Activated naive CD8-positive, alpha-beta T cell treated with anti-CD3 and anti-CD28 coated beads, Interleukin-2, amount 10 ng/mL, durations not matched to agents 7 days and 5 days (primary cell): ENCODE measurements around the gene UGT1A7. TPM values are rescaled to one million over a fixed set of nuclear protein-coding genes. Genes with fewer than 3 reads are reported as not detected.

Experiments
- ATAC-seq: fragments of 150-1000 bp; cut with Tn5 transposase; one replicate; pipeline ENCODE4 v1.10.0; 2021; ENCODE audit warnings: low read depth, moderate library complexity
- POLR2A ChIA-PET: fragments of 350-600 bp; sonication (Branson Sonifier 250); formaldehyde crosslinking; loops from one replicate; lab custom pipeline; 2021; ENCODE audit warnings: antibody characterized with exemption; lab: Charles Lee
- DNase-seq: peaks from one replicate; pipeline ENCODE4 v3.0.0; 2021
- H3K27ac Mint-ChIP-seq: one replicate; pipeline ENCODE4 v1.8.0; 2022; ENCODE audit warnings: mild to moderate bottlenecking, mixed read lengths
- H3K27me3 Mint-ChIP-seq: one replicate; pipeline ENCODE4 v1.8.0; 2022; ENCODE audit warnings: mild to moderate bottlenecking, moderate library complexity, mixed read lengths
- H3K36me3 Mint-ChIP-seq: one replicate; pipeline ENCODE4 v1.8.0; 2021; ENCODE audit warnings: mild to moderate bottlenecking, mixed read lengths
- H3K4me1 Mint-ChIP-seq: one replicate; pipeline ENCODE4 v1.8.0; 2021; ENCODE audit warnings: mixed read lengths
- H3K4me3 Mint-ChIP-seq: one replicate; pipeline ENCODE4 v1.8.0; 2022; ENCODE audit warnings: mild to moderate bottlenecking, moderate library complexity, mixed read lengths
- H3K9me3 Mint-ChIP-seq: one replicate; pipeline ENCODE4 v1.8.0; 2021; ENCODE audit warnings: mixed read lengths
- total RNA-seq, 2 experiments: library from RNA; stranded (reverse); gene quantifications; one replicate each; pipeline ENCODE4 v1.2.3, GENCODE V29; 2021

Gene UGT1A7
- total RNA-seq, 2 experiments from 2014 or later: not detected

DNA sequence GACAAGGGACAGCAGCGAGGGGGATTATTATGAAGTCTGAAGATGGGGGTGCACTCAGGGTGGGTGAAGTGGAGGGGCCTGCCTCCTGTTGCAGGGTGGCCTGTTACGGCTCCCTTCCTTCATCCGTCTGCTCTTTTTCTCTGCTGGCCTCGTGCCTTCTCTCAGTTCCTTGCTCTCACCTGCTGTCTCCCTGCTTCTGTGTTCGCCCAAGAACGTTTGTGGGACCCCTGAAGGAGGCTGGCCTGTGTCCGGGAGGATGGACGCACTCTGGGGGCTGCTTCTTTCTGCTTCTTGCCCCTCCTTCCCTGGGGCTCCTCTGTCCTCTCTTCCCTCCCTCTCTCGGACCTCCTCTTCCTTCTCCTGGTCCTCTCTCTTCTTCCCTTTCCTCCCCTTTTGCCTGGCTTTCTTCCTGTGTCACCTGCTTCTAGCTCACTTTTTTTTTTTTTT, 110.2 kb downstream of the UGT1A7 start:
- H3K4me3 Mint-ChIP-seq: no peak overlapping the region
- H3K27me3 Mint-ChIP-seq: no peaks in the 10 kb centered on the region
- H3K27ac Mint-ChIP-seq: no peak overlapping the region
- H3K4me1 Mint-ChIP-seq: no peaks in the 10 kb centered on the region
- POLR2A ChIA-PET: no interaction called here
- ATAC-seq (no peak), DNase-seq (no peak)
- no peaks in the 10 kb centered on the region for H3K36me3 Mint-ChIP-seq
- H3K9me3 Mint-ChIP-seq: no peaks in the 10 kb centered on the region

DNA sequence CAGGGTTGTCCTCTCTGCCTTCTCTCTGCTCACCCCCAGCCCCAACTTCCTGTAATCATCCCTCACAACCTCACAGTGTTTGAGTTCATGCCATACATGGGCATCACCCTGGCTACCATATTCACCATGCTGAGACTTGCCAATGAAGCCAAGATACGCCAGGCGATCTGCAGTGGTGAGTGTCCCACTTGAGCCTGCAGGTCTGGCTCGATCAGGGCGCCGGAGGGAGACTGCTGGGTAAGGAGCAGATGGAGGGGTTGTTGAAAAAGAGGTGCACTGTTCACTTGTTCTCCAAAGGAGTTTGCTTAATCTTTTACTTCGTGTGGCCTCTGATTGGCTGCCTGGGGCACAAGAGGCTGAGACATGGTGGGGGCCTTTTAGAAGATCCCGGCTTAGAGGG, 111.0 kb downstream of the UGT1A7 start:
- H3K27ac Mint-ChIP-seq: no peak overlapping the region
- H3K27me3 Mint-ChIP-seq: peaks cover 2% of the 10 kb centered on the region
- no peak for DNase-seq
- H3K9me3 Mint-ChIP-seq: no peaks in the 10 kb centered on the region
- H3K36me3 Mint-ChIP-seq: no peaks in the 10 kb centered on the region
- no peak overlapping the region for H3K4me3 Mint-ChIP-seq
- POLR2A ChIA-PET: no interaction called here
- ATAC-seq: no peak
- H3K4me1 Mint-ChIP-seq: no peaks in the 10 kb centered on the region

DNA sequence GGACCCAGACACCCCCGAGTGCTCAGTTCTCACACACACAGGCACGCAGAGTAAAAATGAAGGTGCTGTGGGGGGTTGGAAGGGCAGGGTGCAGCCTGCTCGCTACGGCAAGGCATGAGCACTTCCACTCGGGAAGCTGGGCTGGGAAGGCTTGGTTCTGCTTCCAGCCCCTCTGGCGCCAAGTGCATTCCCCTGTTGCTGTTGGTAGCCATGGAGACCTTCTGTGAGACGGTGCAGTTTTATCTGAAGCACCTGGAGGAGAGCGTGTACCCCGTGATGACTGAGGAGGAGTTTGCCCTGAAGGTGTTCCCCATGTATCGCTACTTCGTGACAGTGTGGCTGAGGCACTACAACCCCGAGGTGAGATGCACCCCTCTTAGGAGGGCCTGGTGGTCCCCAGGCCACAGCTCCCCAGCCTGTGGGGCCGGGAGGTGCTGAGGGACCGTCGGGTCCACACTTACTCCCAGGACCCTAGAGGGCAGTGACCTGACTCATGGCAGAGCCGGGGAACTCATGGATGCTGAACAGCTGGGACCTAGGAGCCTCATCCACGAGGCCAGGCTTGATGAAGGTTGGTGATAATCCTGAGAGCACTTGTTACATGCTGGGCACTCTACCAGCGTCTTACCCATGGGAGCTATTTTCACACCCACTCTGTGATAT, 111.9 kb downstream of the UGT1A7 start:
- DNase-seq: no peak
- no peak for ATAC-seq
- H3K27me3 Mint-ChIP-seq: peaks cover 7% of the 10 kb centered on the region
- H3K27ac Mint-ChIP-seq: no peak overlapping the region
- no peaks in the 10 kb centered on the region for H3K36me3 Mint-ChIP-seq
- H3K9me3 Mint-ChIP-seq: no peaks in the 10 kb centered on the region
- POLR2A ChIA-PET: no interaction called here
- no peak overlapping the region for H3K4me3 Mint-ChIP-seq
- no peaks in the 10 kb centered on the region for H3K4me1 Mint-ChIP-seq

DNA sequence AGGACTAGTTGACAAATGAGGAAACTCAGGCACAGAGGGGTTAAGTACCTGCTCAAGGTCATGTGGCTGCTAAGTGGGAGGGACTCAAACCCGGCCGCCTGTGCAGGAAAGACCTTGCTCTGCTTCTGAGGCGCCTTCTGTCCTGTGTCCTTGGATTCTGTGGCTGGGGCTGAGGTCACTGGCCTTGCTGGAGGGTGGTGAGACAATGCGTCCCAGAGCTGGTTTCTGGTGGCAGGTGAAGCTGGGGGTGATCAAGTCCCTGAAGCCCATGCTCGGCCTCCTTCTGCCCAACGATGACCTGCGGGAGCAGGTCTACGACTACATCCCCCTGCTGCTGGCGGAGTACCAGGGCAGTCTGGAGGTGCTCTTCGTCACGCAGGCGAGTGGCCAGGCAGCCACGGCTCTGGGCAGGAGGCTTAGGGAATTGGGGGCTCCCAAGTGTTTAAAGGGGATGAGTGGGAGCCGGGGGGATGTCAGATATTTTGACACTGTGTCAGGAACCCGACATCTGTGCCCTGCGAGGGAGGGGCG, 112.5 kb downstream of the UGT1A7 start:
- Mint-ChIP-seq H3K27ac (no peak overlapping the region), H3K36me3 (no peaks in the 10 kb centered on the region), H3K4me1 (no peaks in the 10 kb centered on the region), H3K9me3 (no peaks in the 10 kb centered on the region), H3K27me3 (peaks cover 9% of the 10 kb centered on the region), H3K4me3 (no peak overlapping the region)
- DNase-seq (no peak), ATAC-seq (no peak)
- POLR2A ChIA-PET: no interaction called here

DNA sequence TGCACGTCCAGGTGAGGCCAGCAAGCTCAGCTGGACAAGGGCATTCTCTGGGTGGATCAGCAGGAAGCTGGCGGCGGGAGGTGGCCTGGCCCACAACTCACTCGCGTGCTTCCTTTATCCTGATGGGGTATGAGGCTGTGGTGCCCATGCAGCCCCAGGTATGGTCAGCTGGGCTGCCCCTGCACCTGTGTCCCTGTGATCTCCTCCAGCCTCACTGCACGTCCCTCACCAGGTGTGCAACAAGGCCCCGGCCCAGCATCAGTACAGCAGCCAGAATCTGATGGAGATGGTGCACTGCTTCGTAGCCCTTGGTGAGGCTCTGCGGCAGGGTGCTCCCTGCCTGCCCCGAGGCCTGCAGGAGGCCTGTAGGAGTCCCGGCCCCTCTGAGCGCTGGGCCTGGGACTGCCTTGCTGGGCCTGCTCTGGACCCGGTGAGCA, 114.1 kb downstream of the UGT1A7 start:
- Mint-ChIP-seq H3K36me3 (no peaks in the 10 kb centered on the region), H3K27ac (no peak overlapping the region), H3K9me3 (no peaks in the 10 kb centered on the region), H3K27me3 (peaks cover 9% of the 10 kb centered on the region), H3K4me1 (peaks cover 4% of the 10 kb centered on the region), H3K4me3 (no peak overlapping the region)
- ATAC-seq (no peak), DNase-seq (no peak)
- POLR2A ChIA-PET: no interaction called here

DNA sequence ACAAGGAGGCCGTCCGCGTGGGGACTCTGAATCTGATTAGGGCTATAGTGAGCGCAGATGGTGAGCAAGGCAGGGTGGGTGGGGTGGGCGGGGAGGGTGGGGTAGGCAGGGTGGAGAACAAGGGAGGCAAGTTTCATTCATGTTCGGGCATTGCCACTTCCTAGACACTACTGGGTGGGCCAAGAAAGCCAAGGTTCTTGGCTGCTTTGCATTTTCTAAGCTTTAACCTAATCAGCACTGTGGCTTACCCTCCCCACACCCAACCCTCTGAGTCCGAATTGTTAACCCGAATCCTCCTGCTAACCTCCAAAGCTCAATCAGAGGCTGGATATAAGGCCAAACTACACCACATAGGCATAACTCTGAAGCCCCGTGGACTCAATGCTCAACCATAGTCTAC, 114.6 kb downstream of the UGT1A7 start:
- POLR2A ChIA-PET: no interaction called here
- no peak overlapping the region for H3K27ac Mint-ChIP-seq
- no peak overlapping the region for H3K4me3 Mint-ChIP-seq
- no peaks in the 10 kb centered on the region for H3K9me3 Mint-ChIP-seq
- DNase-seq: no peak
- H3K36me3 Mint-ChIP-seq: no peaks in the 10 kb centered on the region
- peaks cover 6% of the 10 kb centered on the region for H3K4me1 Mint-ChIP-seq
- peaks cover 9% of the 10 kb centered on the region for H3K27me3 Mint-ChIP-seq
- ATAC-seq: no peak

DNA sequence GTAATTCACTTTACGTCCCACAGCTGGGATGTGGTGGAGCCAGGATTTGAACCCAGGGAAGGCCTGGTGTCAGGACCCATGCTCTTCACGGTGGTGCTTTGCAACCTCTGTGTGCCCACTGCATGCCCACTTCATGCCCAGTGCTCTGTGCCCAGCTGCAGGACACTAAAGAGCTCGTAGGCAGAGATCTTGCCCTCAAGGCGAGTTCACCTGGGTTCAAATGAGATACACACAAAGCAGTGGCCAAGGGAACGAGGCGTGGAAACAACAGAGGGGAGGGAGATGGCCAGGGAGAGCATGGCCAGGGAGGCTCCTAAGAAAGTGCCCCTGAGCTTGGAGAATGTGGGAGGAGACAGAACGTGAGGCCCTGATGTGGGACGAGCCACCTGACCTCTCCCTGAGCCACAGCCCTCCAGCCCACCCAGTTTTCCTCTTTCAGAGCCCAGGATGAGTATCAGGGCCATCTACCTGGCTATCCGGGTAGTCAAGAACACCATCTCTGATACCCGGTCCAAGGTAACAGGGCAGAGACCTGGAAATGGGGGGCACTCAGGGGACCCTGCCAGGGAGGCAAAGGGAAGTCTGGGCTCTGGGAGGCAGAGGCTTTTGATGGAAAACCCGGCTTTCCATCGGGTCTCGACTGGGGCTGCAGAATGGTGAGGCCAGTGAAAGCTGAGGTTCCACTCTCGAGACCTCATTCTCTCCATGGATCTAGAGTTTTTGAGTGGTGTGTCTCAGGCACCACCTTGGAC, 116.8 kb downstream of the UGT1A7 start:
- Mint-ChIP-seq H3K9me3 (no peaks in the 10 kb centered on the region), H3K4me3 (no peak overlapping the region), H3K4me1 (peaks cover 7% of the 10 kb centered on the region), H3K36me3 (no peaks in the 10 kb centered on the region), H3K27me3 (peaks cover 12% of the 10 kb centered on the region), H3K27ac (no peak overlapping the region)
- POLR2A ChIA-PET: no interaction called here
- no peak for DNase-seq
- no peak for ATAC-seq

DNA sequence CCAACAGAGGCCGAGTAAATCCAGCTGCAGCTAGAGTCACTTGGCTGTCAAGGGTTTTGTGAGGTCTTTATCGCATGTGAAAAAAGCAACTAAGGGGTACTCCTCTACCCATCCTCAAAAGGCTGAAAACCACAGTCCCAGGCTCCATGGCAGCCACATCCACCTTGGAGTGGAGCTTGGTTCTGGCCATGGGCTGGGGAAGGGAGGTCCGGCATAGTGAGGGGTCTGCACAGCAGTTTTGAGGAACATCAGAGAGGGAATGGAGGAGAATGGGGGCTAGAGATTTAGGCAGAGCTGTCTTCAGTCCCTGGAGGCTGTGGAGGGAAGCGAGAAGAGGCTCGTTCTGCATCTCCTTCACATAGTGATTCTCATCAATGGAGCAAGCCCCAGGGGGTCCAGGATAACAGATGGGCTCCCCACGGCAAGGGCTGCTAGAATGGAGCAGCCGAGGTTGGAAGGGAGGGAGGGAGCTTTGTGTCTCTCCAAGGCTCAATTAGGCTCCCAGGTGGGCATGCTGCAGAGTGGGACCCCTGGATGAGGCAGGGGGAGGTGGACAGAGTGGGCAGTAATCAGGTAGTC, 117.5 kb downstream of the UGT1A7 start:
- Mint-ChIP-seq H3K27me3 (peaks cover 12% of the 10 kb centered on the region), H3K27ac (no peak overlapping the region), H3K9me3 (no peaks in the 10 kb centered on the region), H3K4me1 (peaks cover 7% of the 10 kb centered on the region), H3K4me3 (no peak overlapping the region), H3K36me3 (no peaks in the 10 kb centered on the region)
- DNase-seq: no peak
- ATAC-seq: no peak
- POLR2A ChIA-PET: no interaction called here

DNA sequence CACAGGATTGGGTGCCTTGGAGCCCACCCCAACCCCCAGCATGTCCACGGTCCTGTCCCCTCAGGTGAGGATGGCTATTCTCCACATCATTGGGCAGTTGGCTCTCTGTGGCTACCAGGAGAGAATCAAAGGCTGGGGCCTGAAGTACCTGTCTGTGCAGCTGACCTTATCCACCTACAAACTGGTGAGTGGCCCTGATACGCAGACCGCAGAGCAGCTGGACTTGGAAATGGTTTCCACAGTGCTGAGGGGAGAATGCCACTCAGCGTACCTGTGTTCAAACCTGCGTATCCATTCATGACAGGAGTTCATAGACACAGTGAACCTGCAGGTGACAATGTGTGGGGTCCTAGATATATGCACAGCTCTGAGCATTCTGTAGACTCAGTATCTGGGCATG, 118.0 kb downstream of the UGT1A7 start:
- Mint-ChIP-seq H3K27me3 (peaks cover 16% of the 10 kb centered on the region), H3K9me3 (no peaks in the 10 kb centered on the region), H3K36me3 (no peaks in the 10 kb centered on the region), H3K4me1 (peaks cover 7% of the 10 kb centered on the region), H3K27ac (no peak overlapping the region), H3K4me3 (no peak overlapping the region)
- POLR2A ChIA-PET: no interaction called here
- ATAC-seq (no peak), DNase-seq (no peak)

DNA sequence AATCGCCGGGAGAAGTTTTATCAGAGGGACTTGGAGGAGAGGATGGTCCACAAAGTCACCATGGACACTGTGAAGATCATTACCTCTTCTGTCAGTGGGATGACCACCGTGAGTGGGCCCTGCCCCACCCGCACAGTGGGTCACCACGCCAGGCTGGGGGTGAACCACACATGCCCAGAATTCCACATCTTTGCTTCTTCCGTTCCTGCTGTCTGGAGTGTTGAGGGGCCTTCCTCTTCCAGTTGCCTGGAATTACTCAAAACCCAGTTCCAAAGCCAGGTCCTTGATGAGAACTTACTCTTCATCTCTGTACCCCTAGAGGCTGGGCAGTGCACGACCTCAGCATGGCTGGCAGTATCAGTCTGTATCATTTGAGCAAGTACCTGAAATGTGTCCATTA, 118.5 kb downstream of the UGT1A7 start:
- H3K27me3 Mint-ChIP-seq: peaks cover 20% of the 10 kb centered on the region
- peaks cover 7% of the 10 kb centered on the region for H3K4me1 Mint-ChIP-seq
- no peak for ATAC-seq
- H3K36me3 Mint-ChIP-seq: no peaks in the 10 kb centered on the region
- no peak overlapping the region for H3K27ac Mint-ChIP-seq
- H3K4me3 Mint-ChIP-seq: no peak overlapping the region
- POLR2A ChIA-PET: no interaction called here
- no peak for DNase-seq
- no peaks in the 10 kb centered on the region for H3K9me3 Mint-ChIP-seq

DNA sequence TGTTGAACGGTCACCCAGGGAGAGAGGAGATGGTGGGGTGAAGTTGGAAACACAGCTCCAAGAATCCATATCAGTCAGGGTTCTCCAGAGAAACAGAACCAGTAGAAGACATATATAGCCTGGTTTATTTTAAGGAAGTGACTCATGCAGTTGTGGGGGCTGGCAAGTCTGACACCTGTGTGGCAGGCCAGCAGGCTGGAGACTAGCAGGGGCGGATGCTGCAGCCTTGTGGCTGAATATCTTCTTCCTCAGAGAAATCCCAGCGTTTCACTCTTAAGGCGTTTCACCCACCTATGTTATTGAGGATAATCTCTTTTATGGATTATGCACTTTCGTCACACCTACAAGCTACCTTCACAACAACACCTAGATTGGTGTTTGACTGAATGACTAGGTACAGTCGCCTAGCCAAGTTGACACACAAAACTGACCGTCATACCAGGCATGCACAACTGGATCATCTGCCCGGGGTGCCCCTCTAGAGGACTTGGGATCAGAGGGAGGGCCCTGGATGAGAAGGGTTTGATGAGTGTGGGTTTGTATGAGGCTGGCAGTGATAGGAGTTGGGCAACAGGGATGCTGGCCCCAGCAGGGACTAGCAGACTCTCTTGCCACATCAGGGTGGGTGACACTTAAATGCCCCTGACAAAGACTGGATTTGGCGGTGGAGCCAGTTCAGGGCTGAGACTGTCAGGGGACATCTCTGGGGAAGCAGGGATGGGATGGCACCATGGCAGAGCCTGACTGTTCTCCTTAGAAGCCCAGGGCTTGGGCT, 119.8 kb downstream of the UGT1A7 start:
- Mint-ChIP-seq H3K36me3 (no peaks in the 10 kb centered on the region), H3K27ac (no peak overlapping the region), H3K4me1 (peaks cover 7% of the 10 kb centered on the region), H3K27me3 (peaks cover 29% of the 10 kb centered on the region), H3K4me3 (no peak overlapping the region), H3K9me3 (no peaks in the 10 kb centered on the region)
- POLR2A ChIA-PET: no interaction called here
- no peak for DNase-seq
- ATAC-seq: peak; percentile 92

DNA sequence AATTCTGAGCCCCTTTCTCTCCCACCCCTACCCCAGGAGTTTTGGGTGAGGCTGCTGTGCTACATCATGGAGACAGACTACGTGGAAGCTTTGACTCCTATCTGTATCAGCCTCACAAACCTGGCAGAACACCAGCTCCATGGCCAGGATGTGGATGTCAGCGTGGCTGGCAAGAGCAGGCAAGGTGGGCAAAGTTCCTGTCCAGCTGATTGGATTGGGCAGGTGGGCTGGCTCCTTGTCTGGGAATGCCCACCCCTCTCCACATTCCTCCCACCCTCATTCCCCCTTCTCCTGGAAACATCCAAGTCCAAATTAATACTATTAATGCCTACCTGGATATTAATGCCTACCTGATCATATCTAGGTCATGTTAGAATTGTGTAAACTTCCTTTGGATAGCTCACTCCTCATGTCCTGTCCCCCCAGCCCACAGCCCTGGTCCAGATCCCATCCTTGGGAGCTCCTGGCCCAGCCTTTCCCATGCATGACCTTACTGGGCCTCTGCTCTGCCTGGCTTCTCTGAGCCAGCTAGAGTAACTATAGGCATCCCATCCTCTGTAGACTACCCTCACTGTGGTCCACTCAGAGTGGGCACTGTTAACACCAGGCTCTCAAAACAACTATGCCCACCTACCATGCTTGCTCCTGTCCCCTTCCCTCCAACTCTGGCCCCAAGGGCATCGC, 120.6 kb downstream of the UGT1A7 start:
- DNase-seq: no peak
- Mint-ChIP-seq H3K4me3 (no peak overlapping the region), H3K4me1 (peaks cover 7% of the 10 kb centered on the region), H3K9me3 (no peaks in the 10 kb centered on the region), H3K36me3 (no peaks in the 10 kb centered on the region), H3K27ac (no peak overlapping the region), H3K27me3 (peaks cover 29% of the 10 kb centered on the region)
- POLR2A ChIA-PET: no interaction called here
- ATAC-seq: no peak
